Fibroblast of skin of left biceps (primary cell): Measurements from ENCODE around the gene PTPRN2.
"Not testable (repeated sequence)": the region's sequence is repeated elsewhere in the genome, so short reads cannot be mapped to it uniquely, and the experiment has no call there.

Experiments
- DNase-seq, 2 experiments: peaks; one replicate each; pipeline ENCODE4 v3.0.0-alpha.2; 2013; ENCODE audit warnings: low read depth in 2 of 2

The PTPRN2 gene

DNA sequence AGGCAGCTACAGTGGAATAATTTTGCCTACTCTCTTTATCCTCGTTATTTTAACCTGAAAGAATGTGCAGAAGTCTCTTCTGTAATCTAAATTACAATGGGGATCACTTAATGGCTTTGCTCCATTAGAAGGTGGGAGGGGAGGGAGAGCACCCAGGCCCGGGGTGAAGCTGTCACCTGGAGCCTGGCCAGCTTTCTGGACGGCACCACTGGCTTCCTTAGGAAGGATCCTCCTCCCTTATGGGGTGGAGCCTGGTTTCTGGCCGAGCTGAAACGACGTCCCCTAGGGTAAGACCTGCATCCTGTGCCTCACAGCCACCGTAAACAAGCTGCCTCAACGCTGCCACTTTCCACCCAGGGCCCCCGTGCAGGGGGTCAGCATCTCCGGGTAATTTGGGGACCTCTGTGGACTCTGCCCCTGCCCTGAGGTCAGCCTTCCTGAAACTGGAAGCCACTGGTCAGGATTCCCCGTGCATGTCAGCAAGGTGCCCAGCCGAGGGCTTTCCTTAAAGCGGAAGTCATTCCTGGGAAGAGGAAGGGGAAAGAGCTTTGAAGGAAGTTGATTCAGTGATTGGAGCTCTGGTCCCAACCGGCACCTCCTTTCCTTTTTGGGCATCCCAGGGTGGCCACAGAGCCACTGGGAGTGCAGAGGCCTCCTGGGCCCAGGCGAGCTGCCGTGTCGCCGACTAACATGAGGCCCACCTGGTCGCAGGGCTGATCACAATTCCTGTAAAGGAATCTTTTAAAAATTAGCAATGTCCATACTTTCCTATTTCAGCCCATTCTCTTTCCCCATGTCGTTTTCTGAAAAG lies 681.8 kb downstream of the PTPRN2 start:
- no peak for DNase-seq

DNA sequence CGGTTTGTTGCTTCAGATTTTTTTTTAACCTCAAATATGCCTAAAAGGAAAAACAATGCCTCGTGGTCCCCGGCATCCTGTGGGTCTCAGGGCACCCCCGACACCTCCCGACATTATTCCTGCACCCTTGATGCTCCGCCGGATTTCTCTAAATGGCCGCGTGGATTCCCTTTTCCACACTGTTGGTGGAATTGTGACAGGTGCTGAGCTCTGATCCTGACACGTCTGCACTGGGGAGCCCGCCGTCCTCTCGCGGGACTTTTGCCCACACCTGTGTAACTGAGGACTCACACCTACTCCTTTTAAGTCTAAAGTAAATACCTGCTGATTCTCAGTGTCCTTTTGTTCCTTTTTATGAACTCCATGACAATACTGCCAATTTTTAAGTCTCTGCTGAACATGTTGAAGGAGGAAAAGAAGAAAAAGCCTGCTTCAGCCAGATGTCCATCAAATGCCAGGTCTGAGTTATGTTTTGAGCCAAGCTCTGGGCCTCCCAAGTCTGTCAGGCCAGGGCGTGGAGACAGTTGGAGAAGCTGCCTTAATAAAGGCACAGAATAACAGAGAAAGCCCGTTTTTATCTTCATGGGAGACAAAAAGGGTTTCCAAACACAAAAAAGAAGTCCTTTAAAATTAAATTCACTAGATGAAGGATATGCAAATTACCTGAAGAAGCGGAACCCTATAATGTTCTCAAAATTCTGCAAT lies 682.6 kb downstream of the PTPRN2 start:
- no peak for DNase-seq

DNA sequence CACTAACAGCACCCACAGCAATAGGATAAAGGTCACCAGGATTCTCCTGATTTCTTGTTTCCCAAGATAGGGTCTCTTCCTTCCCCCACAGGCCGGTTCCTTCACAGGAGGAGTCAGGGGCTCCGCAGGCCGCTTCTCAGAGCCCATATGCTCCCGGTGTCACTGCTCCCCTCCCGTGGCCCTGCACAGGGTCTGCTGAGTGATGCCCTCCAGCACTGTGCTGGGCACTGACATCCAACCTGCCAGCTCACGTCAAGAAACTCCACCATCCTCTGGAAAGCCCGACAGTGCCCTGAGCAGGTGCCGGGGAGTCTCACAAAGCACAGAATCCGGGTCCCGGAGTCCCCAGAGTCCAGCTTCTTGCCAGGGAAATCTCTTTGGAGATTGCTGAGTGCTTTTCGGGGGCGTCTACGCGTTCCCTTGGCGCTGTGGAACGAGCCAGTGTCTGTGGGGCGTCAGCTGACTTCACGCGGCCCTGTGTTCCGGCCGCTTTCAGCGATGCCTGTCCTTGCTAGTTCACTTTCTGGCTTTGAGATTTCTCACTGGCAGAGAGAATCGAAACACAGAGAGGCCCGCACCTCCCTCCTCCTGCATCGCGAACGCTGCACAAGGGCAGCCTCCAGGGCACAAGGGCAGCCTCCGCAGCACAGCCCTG lies 683.3 kb downstream of the PTPRN2 start:
- DNase-seq: no peak

DNA sequence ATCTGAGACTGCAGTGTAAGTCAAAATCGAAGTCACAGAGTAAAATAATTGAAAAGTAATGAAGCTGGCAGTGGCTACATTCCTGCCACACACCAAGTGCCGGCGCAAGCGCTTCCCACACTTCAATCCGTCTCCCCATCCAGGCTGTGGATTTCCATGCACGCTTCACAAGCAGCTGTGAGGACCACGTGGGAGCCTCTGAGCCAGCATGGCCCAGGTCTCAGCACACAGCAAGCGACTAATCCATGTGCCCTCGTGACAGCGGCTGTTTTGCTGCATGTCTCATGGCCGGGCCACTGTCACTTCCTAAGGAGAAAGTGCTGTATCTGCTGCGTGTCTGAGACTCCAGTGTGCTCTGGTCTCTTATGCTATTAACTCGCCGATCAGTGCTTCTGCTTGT lies 683.9 kb downstream of the PTPRN2 start:
- DNase-seq: no peak

DNA sequence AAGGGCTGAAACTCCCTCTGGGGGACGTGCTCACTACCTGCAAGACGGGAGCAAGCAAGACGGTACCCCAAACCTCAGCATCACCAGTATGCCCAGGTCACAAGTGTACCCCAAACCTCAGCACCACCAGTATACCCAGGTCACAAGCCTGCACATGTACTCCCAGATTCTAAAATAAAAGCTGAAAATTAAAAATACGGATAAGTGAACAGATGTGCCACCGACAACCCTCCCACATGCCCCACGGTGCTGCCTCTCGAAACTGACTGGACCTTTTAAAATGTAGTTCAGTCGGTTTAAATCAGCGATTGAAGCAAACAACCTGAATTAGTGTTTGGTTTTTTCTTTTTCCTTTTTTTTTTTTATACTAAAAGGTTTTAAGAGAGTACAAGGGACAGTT lies 684.3 kb downstream of the PTPRN2 start:
- no peak for DNase-seq

DNA sequence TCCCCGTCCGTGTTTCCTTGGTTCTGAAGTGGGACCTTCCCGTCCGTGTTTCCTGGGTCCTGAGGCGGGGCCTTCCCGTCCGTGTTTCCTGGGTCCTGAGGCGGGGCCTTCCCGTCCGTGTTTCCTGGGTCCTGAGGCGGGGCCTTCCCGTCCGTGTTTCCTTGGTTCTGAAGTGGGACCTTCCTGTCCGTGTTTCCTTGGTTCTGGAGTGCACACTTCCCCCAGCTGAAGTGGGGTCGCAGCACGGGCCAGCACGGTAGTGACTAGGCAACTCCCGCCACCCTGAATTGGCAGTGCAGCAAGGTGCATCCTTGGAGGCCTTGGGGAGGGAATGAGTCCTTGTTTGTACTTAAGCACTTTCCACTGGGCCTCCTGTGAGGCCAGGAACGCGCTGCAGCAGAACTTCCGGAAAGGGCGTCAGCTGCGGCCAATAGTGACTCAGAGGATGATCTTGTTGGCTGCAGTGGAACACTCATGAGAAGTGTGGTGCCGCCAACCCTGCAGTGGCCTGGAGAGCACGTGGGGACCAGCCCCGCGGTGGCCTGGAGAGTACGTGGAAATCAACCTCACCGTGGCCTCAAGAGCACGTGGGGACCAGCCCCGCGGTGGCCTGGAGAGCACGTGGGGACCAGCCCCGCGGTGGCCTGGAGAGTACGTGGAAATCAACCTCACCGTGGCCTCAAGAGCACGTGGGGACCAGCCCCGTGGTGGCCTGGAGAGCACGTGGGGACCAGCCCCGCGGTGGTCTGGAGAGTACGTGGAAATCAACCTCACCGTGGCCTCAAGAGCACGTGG lies 685.6 kb downstream of the PTPRN2 start:
- DNase-seq: not testable (repeated sequence)

DNA sequence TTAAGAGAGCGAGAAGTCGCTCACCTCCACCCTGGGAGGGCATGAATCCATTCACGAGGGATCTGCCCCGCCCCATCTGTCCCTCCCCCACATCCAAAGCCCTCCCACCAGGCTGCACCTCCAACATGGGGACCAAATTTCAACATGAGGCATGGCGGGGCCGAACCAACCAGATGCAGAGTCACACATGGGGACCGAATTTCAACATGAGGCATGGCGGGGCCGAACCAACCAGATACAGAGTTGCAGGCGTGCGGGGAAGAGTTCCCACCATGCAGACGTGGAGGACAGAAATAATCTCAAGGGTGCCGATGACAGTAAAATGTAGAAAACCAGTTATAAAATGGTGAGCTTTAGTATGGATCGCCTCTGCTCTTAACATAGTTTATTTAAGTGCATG lies 686.5 kb downstream of the PTPRN2 start:
- no peak for DNase-seq

DNA sequence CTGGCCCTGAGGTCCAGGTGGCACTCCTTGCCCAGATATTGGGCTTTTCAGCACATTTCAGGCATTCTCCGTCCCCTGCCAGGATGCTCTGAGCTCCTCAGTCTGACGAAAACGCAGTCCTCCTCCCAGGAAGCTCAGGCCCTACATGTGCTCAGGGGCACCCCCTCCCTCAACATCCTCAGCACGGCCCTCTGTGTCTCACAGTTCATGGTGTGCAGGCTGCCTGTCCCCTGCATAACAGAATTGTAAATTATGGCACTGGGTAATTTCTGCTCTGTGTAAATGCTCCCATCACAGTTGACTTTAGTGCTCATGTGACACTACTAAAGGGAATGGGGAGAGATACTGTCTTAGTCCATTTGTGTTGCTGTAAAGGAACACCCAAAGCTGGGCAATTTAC lies 687.1 kb downstream of the PTPRN2 start:
- no peak for DNase-seq

DNA sequence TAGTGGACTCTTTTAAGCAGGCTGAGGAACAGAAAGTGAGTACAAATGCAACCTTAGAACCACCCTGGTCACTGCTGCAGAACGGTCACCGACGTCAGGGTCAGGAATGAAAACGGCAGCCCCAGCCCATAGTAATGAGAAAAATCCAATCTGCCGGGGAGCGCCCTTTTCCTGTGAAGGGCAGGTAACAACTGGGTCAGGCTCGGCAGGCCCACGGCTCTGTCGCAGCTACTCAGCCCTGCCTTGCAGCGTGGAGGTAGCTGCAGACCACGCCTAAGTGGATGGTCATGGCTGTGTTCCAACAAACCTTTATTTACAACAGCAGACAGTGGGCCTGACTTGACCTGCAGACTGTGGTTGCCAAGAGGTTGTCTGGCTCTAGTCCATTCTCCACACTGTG lies 687.6 kb downstream of the PTPRN2 start:
- no peak for DNase-seq

DNA sequence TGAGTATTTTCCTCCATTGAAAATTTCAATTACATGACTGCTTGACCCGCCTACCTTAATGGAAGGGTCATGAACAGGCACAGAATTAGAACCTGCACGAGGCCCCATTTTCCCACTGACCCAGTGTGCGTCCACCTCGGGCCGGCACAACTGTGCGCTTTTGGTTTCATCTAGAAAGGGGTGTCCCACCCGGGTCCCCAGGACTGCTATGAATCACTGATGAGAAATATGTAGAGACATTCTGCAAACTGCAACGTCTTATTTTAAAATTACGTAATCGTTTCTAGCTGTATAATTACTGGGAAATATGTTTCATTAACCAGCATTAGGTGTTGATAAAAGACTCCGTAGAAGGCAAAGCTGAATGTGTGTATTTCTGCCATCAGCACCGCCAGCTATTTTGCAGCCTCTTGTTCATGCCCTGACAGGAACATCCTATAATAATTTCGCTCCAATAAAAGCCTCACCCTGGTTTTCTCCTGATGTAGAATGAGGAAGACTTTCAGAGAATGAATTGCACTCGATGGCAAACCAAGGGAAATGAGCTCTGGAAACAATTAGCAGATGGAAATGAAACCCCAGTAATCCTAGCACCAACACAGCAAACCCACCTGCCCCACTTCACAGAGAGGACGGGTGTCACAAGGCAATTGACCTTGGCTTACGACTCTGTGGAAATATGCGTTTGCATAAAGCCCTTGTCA lies 688.7 kb downstream of the PTPRN2 start:
- no peak for DNase-seq

DNA sequence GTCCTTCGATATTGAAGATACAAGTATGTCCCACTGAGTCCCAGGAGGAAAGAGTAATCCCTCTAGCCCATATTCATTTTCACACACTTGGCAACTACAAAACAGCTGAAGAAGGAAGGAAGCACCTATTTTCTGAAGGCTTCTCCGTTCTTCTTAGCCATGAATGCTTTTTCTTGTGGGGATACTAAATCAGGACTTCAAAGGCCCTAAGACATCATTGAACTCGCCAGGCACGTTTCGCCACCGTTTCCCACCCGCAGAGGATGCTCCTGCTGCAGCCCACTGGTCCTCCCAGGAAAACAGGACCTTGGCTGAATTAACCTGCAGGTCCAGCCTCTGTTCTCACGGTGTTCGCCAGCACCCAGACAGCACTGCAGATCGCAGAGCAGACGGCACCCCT lies 689.4 kb downstream of the PTPRN2 start:
- no peak for DNase-seq

DNA sequence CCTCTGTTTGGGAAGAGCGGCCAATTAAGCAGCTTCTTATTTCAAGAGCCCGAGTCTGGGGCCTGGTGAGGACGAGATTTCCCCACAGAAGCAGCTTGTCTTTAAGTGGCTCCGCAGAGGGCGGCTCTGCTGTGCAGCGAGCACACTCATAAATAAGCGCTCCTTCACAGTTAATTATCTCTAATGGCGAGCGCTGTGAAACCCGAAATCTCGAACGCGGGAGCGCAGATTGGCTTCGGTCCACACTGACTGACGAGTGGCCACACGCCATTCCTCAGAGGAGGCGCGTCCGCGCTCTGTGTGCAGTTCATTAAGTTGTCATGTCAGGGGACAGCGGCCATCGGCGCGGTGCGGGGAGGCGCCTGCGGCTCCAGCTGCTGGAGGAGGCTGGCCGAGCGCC lies 689.9 kb downstream of the PTPRN2 start:
- no peak for DNase-seq

DNA sequence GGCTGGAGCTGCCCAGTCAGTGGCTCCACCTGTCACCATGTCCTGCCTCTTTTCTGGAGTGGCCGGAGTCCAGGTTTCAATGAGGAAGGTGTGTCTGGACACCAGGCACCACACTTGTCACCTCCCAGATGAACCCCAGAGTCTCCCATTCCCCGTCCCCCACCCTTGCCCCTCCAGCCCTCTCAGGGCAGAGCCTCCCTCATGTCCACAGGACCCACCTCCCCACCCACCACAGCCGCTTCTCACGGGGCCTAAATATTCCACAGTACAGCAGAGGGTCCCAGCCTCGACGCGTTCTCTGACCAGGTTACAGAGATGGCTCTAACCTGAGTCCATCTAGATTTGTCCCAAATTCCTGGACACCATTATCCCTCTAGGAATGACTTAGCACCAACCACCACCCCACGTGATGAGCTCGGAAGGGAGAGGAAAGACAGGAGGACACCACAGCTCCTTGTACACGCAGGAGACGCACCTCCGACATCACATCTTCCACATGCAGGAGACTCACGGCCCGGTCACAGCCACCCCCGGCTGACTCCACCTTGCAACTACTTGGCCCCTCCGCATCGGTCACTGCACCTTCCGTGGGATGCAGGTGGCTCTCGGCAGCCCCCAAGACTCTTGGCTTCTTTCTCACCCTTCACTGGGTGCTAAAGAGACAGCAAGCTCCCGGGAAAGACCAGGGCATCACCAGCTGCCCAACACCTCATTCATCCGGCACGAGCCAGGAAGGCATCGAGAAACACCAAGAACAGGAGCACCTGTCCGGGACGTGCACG lies 690.7 kb downstream of the PTPRN2 start:
- DNase-seq: no peak

DNA sequence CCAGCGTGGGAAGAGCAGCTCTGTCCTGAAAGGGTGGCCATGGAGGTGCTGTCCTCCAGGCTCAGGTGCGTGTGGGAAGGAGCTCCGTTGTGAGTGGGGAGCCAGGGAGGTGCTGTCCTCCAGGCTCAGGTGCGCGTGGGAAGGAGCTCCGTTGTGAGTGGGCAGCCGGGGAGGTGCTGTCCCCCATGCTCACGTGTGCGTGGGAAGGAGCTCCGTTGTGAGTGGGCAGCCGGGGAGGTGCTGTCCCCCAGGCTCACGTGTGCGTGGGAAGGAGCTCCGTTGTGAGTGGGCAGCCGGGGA lies 691.3 kb downstream of the PTPRN2 start:
- not testable (repeated sequence) for DNase-seq

DNA sequence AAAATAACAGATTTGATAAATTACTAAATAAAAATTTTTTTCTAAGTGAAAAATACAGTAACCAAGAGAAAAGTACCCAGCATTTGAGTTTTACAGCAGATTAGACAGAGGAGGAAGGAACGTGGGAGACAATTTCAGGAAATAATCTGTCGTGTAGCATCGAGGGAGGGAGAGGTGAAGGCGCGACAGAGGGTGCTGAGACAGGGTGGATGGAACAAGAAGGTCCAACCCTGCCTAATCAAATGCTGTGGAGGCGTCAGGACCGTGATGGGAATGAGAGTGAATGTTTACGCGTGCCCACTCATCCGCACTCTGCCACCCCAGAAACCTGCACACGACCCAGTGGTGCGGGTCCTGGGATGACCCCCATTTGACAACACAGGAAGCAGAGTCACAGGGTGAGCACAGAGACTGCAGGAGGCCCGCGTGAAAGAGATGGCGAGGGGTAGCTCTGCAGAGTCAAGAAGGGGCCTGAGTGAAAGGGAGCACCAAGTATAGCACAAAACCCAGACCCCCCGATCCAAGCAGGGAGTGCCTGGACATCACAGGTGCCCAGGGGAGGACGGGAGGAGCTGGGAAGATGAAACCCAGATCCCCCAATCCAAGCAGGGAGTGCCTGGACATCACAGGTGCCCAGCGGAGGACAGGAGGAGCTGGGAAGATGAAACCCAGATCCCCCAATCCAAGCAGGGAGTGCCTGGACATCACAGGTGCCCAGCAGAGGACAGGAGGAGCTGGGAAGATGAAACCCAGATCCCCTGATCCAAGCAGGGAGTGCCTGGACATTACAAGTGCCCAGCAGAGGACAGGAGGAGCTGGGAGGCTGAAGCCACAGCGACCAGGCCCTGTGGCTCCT lies 691.9 kb downstream of the PTPRN2 start:
- no peak for DNase-seq

DNA sequence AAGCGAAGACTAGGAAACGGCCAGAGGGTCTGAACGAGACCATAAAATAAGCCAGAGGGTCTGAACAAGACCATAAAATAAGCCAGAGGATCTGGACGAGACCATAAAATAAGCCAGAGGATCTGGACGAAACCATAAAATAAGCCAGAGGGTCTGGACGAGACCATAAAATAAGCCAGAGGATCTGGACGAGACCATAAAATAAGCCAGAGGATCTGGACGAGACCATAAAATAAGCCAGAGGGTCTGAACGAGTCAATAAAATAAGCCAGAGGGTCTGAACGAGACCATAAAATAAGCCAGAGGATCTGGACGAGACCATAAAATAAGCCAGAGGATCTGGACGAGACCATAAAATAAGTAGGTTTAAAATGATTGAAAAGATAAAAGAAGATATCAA lies 692.5 kb downstream of the PTPRN2 start:
- not testable (repeated sequence) for DNase-seq

DNA sequence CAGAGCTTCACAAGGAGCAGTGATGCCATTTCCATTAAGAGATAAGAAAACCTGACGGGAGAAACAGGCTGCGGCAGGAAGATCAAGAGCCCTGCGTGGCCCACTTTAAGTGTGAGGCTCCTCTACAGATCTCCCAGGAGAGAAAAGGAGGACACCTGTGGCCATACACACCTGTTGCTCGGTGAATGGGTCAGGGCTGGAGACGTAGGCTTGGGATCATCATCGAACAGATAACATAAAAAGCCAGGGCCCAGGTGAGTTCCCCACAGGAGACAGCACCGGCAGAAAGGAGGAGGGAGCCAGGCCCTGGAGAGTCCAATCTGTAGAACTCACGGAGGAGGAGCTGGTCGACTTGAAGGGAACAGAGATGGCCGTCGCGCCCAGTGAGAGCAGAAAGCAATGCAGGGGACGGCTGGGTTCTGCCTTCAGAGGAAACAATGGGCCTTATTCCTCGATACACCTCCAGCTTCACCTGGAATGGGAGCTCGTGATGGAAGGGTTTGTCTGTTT lies 694.0 kb downstream of the PTPRN2 start:
- DNase-seq: no peak

DNA sequence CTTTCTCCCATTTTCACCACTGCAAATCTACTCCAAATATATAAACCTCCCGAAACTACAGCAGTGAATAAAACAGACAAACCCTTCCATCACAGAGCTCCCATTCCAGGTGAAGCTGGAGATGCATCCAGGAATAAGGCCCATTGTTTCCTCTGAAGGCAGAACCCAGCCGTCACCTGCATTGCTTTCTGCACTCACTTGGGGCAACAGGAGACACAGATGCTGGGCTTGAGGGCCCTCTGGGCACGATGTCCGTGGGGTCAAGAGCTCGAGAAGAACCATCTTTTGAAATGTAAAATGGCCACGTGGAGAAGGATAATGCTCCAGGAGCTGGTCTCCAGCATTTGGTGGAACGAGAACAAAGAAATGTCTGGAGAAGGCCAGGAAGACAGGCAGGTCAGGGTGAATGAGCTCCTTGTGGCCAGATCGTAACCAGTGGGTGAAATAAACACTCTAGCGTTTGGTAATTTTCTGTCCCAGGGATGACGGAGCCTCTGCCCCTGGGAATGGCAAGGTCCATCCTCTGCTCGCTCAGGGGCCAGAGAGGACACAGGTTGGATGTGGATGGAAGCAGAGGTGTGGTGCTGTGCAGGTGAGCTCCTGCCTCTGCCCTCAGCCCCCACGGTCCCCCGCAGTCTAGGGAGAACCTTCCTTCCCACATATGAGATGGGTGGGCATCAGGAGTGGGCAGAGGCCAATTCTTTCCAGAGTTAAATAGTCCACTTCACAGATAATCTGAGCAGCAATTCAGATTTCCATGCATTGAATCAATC lies 694.7 kb downstream of the PTPRN2 start:
- DNase-seq: no peak

DNA sequence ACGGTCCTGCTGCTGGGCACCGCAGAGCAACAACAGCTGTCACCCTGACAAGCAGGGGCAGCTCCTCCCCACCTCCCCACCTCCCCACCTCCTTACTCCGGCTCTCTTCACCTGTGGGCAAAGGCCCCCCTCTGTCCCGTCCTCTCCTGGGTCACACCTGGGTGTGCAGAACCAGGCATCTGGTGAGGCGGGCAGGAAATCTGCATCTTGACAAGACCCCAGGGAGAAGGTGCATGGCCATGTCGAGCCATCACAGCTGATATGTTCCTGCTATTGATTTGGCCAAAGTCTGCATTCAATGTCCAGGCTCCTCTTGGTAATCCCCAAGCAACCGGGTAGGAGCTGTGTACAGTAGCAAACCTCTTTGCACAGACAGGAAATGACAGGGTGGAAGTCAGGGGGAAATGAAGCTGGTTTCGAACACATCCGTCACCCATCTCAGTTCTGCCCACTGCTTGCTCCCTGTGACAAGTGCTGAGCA lies 696.7 kb downstream of the PTPRN2 start:
- DNase-seq: no peak
